NCI-H2107 treated with DMSO at 0.1 percent for 48 hours (cell line): Measurements from ENCODE around the gene PDE9A.
"Not testable (repeated sequence)": the region's sequence is repeated elsewhere in the genome, so short reads cannot be mapped to it uniquely, and the experiment has no call there.

Experiments
- DNase-seq: peaks from one replicate; lab custom pipeline; 2025; ENCODE audit not compliant: unreplicated experiment; lab: John Stamatoyannopoulos, UW

PDE9A gene

GRCh38 chr21:42785666-42786427 is 132.4 kb downstream of the PDE9A start:
- no peak for DNase-seq

- DNase-seq: no peak
These were observed 133.5 kb downstream of the PDE9A start for GRCh38 chr21:42786884-42787283.

- DNase-seq: no peak
These were observed 134.2 kb downstream of the PDE9A start for GRCh38 chr21:42787613-42788012.

GRCh38 chr21:42790520-42791065 is 137.2 kb downstream of the PDE9A start:
- no peak for DNase-seq

GRCh38 chr21:42793774-42794173 is 140.4 kb downstream of the PDE9A start:
- no peak for DNase-seq

GRCh38 chr21:42794551-42794950 is 141.1 kb downstream of the PDE9A start:
- no peak for DNase-seq

- no peak for DNase-seq
These were observed 143.1 kb downstream of the PDE9A start for GRCh38 chr21:42796327-42797062.

GRCh38 chr21:42797522-42797921 is 144.1 kb downstream of the PDE9A start:
- no peak for DNase-seq

- DNase-seq: no peak
These were observed 144.7 kb downstream of the PDE9A start for GRCh38 chr21:42798106-42798505.

GRCh38 chr21:42799516-42799915 is 146.1 kb downstream of the PDE9A start:
- no peak for DNase-seq

- DNase-seq: no peak
These were observed 146.5 kb downstream of the PDE9A start for GRCh38 chr21:42799948-42800347.

GRCh38 chr21:42801616-42802015 is 148.2 kb downstream of the PDE9A start:
- not testable (repeated sequence) for DNase-seq

- DNase-seq: no peak
These were observed 153.2 kb downstream of the PDE9A start for GRCh38 chr21:42806509-42807140.

- not testable (repeated sequence) for DNase-seq
These were observed 154.0 kb downstream of the PDE9A start for GRCh38 chr21:42807293-42807895.

GRCh38 chr21:42807938-42808613 is 154.7 kb downstream of the PDE9A start:
- DNase-seq: no peak

GRCh38 chr21:42809171-42809570 is 155.8 kb downstream of the PDE9A start:
- no peak for DNase-seq

- DNase-seq: no peak
These were observed 156.4 kb downstream of the PDE9A start for GRCh38 chr21:42809577-42810475.

- no peak for DNase-seq
These were observed 158.5 kb downstream of the PDE9A start for GRCh38 chr21:42811960-42812359.

- DNase-seq: not testable (repeated sequence)
These were observed 159.3 kb downstream of the PDE9A start for GRCh38 chr21:42812528-42813241.
